Measurements from ENCODE around the gene LAMB4. TPM values are rescaled to one million over a fixed set of nuclear protein-coding genes. Genes with fewer than 3 reads are reported as not detected.

LAMB4 gene
- total and polyA plus RNA-seq, 2 experiments from 2014 or later: not detected

- TF ChIP-seq CTCF (conservative IDR thresholded peaks at IDR 0.05; ENCODE audit: low read depth in 2 of 2) (no peak), ZNF114 (CRISPR knock-in tag; IDR thresholded peaks at IDR 0.05) (no peak), JUNB (IDR thresholded peaks at IDR 0.05; ENCODE audit: unreplicated experiment) (no peak)
Observed at GRCh38 chr7:107975394-107976013, 154.7 kb downstream of the LAMB4 start (continued).

- peaks cover 5% of the 10 kb centered on the region for H3K27me3 Mint-ChIP-seq (ENCODE audit: insufficient read depth, low read depth, poor library complexity)
- ATAC-seq: no peak
- Histone ChIP-seq H3K4me1 (ENCODE audit: insufficient read depth) (no peaks in the 10 kb centered on the region), H3K4me2 (no peak overlapping the region), H3K27ac (ENCODE audit: low read depth) (no peak overlapping the region), H4K20me1 (replicated peaks; ENCODE audit: insufficient read depth) (no peaks in the 10 kb centered on the region), H3K9me2 (ENCODE audit: insufficient read depth) (no peaks in the 10 kb centered on the region), H3K36me3 (ENCODE audit: insufficient read depth) (peaks cover 14% of the 10 kb centered on the region; the same call in 1 of the 2 replicates), H3K27me3 (ENCODE audit: insufficient read depth) (no peaks in the 10 kb centered on the region), H3F3A (replicated peaks; ENCODE audit: low read depth) (no peaks in the 10 kb centered on the region), H3K4me3 (no peak overlapping the region), H3K79me2 (replicated peaks; ENCODE audit: insufficient read depth) (no peaks in the 10 kb centered on the region), H2AFZ (no peak overlapping the region)
- no peak overlapping the region for H3K4me3 Mint-ChIP-seq
- DNase-seq (ENCODE audit: low spot score): no peak
- H3K36me3 Mint-ChIP-seq (ENCODE audit: low read depth): peaks cover 16% of the 10 kb centered on the region; the same call in 2 of the 3 replicates
- H3K4me1 Mint-ChIP-seq: peaks cover 31% of the 10 kb centered on the region
- H3K27ac Mint-ChIP-seq: no peak overlapping the region
- no peaks in the 10 kb centered on the region; the same call in 2 of the 3 replicates for H3K9me3 Mint-ChIP-seq
- TF ChIP-seq POLR2AphosphoS5 (IDR thresholded peaks at IDR 0.05; ENCODE audit: low read depth) (no peak), ZNF462 (CRISPR knock-in tag; IDR thresholded peaks at IDR 0.05) (no peak), CREB1 (CRISPR knock-in tag; IDR thresholded peaks at IDR 0.05; ENCODE audit: low read depth) (no peak), JUNB (IDR thresholded peaks at IDR 0.05; ENCODE audit: unreplicated experiment) (no peak), REST (IDR thresholded peaks at IDR 0.05; ENCODE audit: unreplicated experiment) (no peak), STAT1 (IDR thresholded peaks at IDR 0.05; ENCODE audit: unreplicated experiment) (no peak), EZH2 (IDR thresholded peaks at IDR 0.05; ENCODE audit: low read depth, unreplicated experiment) (no peak), ZNF331 (CRISPR knock-in tag; IDR thresholded peaks at IDR 0.05; ENCODE audit: low read depth) (no peak), CTCF (conservative IDR thresholded peaks at IDR 0.05; ENCODE audit: low read depth in 2 of 2) (no peak), ZNF114 (CRISPR knock-in tag; IDR thresholded peaks at IDR 0.05) (no peak), NANOG (IDR thresholded peaks at IDR 0.05; ENCODE audit: borderline replicate concordance) (no peak)
Observed at GRCh38 chr7:107973861-107974260, 156.3 kb downstream of the LAMB4 start.

All from GM23338 (cell line).